HG02571 (cell line): Measurements from ENCODE around the gene LAMA3.

Source experiments
- ATAC-seq: cut with Tn5 transposase; IDR thresholded peaks from one replicate; pipeline ENCODE4 v1.9.1; 2021; ENCODE audit warnings: mild to moderate bottlenecking, moderate library complexity; ENCODE audit not compliant: unreplicated experiment

The LAMA3 gene

GRCh38 chr18:23990474-23991410, 301.5 kb downstream of the LAMA3 start:
- ATAC-seq = no peak

DNA sequence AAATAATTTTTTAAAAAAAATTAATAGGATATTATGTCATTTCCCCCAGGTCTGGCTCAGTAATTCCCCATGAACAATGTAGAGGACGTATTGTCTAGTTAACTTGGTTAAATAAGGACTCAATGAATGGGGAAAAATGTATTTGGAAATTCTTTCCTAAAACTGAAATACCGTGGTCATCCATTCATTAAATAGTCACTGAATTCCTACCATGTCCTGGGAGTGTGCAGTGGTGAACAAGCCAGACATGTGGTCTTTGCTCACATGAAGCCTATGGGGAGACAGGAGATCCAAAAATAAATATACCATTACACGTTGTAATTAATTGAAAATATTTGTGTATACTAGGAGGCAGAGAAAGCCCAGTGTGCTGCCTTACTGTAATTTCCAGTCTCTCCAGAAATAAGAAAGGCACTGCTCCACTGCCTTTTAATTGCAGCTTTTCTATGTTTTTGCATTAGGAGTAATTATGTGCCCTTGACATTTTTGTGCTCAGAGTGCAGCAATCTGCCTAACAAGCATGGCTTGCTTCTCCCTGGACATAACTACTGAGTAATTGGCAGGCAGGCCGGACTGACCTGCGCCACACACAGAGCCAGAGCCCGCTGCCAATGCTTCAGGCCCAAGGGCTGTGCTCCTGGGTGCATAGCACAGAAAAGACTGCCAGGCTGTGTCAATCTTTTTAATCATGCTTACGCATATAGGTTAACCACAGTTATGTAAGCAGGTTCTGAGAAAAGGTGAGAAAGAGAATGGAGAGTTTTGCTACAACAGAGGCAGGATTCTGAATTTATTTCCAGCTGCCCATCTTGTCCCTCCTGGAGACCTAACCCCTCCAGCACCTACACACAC, 303.1 kb downstream of the LAMA3 start:
- ATAC-seq = no peak

DNA sequence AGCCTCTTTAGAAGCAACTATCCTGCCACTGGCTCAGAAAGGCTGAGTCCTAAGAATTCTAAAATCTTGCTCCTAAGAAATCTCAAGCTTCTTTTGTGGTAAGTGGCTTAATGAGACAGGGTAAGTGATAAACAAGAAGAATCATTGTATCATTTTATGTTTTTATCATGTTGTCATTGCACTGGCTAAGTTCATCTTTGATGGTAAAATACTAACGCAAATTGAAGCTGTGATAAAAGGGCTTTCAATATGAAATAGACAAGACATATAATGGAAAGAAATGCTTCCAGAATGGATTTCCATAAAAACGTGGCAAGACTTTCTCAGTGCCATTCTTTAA, 303.7 kb downstream of the LAMA3 start:
- ATAC-seq = no peak

- ATAC-seq = no peak
These were observed 305.2 kb downstream of the LAMA3 start for GRCh38 chr18:23994361-23994902.

GRCh38 chr18:23995180-23995579, 305.9 kb downstream of the LAMA3 start:
- no peak for ATAC-seq

GRCh38 chr18:23998018-23998417, 308.8 kb downstream of the LAMA3 start:
- no peak for ATAC-seq

- ATAC-seq = no peak
These were observed 309.6 kb downstream of the LAMA3 start for GRCh38 chr18:23998820-23999219.

GRCh38 chr18:24000613-24001490, 311.6 kb downstream of the LAMA3 start:
- ATAC-seq = no peak

DNA sequence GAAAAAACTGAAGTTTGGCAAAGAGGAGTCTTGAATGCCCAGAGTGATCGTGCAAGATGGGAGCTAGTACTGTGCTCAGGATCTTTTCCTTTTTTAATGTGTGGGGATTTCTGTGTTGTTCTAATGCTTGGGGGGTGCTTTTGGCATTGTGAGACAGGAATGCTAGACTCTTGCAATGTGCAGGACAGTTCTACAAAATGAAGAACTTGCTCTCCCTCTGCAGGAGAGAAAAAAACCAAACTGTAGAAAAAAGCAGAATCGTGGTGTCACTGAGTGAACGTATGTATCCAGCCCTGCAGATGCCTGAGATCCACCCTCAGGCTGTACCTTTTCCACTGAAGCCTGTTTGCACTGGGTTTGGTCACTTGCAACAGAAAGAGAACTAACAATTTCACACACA, 313.2 kb downstream of the LAMA3 start:
- ATAC-seq = no peak

GRCh38 chr18:24003288-24003687, 314.0 kb downstream of the LAMA3 start:
- ATAC-seq = no peak

GRCh38 chr18:24003903-24004640, 314.8 kb downstream of the LAMA3 start:
- ATAC-seq = no peak
